ENCODE results near the gene EGLN2.
"Not testable (repeated sequence)": the region's sequence is repeated elsewhere in the genome, so short reads cannot be mapped to it uniquely, and the experiment has no call there.

The EGLN2 gene

GRCh38 chr19:40776932-40777644 is 21.9 kb upstream of the EGLN2 start:
- DNase-seq: peak; percentile 68

- no peak for DNase-seq
Observed at GRCh38 chr19:40777645-40777936, 21.4 kb upstream of the EGLN2 start.

GRCh38 chr19:40777937-40778705 is 20.9 kb upstream of the EGLN2 start, which contains the start of gene RAB4B:
RAB4B (plus strand) TSS chr19:40778247; CDS start chr19:40778376, 129 bp downstream.
- DNase-seq: peak; percentile 97

GRCh38 chr19:40778706-40779284 is 20.2 kb upstream of the EGLN2 start:
- no peak for DNase-seq

- no peak for DNase-seq
Observed at GRCh38 chr19:40780582-40780981, 18.4 kb upstream of the EGLN2 start.

GRCh38 chr19:40781140-40781539 is 17.9 kb upstream of the EGLN2 start:
- no peak for DNase-seq

- DNase-seq: no peak
Observed at GRCh38 chr19:40783711-40784110, 15.3 kb upstream of the EGLN2 start.

GRCh38 chr19:40784146-40784545 is 14.8 kb upstream of the EGLN2 start:
- not testable (repeated sequence) for DNase-seq

GRCh38 chr19:40785526-40785925 is 13.5 kb upstream of the EGLN2 start:
- no peak for DNase-seq

- DNase-seq: no peak
Observed at GRCh38 chr19:40786060-40787037, 12.6 kb upstream of the EGLN2 start.

- DNase-seq: no peak
Observed at GRCh38 chr19:40791349-40791748, 7.6 kb upstream of the EGLN2 start.

GRCh38 chr19:40791996-40792395 is 7.0 kb upstream of the EGLN2 start:
- DNase-seq: no peak

- no peak for DNase-seq
Observed at GRCh38 chr19:40797166-40797962, 1.6 kb upstream of the EGLN2 start.

GRCh38 chr19:40797963-40798682 is 868 bp upstream of the EGLN2 start:
- no peak for DNase-seq

GRCh38 chr19:40799558-40800338 is 757 bp downstream of the EGLN2 start:
- no peak for DNase-seq

GRCh38 chr19:40800339-40800996 is 1.5 kb downstream of the EGLN2 start:
- no peak for DNase-seq

- no peak for DNase-seq
Observed at GRCh38 chr19:40800997-40801377, 2.0 kb downstream of the EGLN2 start.

GRCh38 chr19:40801426-40802299 is 2.7 kb downstream of the EGLN2 start:
- DNase-seq: no peak
